GM18520 (cell line): ENCODE data around the gene SLC35A5.

Experiments
- ATAC-seq: cut with Tn5 transposase; IDR thresholded peaks from one replicate; pipeline ENCODE4 v1.9.1; 2021; ENCODE audit not compliant: unreplicated experiment

Gene SLC35A5

DNA sequence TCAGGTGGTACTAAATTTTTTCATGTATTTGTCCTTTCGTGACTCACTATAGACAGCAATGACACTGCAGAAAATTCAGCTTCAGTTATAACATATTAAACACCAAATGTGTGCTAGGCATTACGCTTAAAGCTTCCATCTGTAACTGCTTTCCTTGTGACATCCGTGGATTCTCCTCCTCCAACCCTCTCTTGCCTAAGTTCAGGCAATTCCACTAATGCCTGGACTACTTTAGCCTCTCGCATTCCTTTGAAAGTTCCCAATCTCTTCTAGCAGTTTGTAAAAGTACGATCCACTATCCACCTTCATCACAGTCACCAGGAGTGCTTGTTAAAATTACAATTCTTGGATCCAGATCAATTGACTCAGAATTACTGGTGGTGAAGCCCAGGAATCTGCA, 61.4 kb downstream of the SLC35A5 start:
- ATAC-seq = no peak

- no peak for ATAC-seq
These were observed 61.9 kb downstream of the SLC35A5 start for GRCh38 chr3:112623717-112624116.

GRCh38 chr3:112627419-112627818, 65.6 kb downstream of the SLC35A5 start:
- no peak for ATAC-seq

DNA sequence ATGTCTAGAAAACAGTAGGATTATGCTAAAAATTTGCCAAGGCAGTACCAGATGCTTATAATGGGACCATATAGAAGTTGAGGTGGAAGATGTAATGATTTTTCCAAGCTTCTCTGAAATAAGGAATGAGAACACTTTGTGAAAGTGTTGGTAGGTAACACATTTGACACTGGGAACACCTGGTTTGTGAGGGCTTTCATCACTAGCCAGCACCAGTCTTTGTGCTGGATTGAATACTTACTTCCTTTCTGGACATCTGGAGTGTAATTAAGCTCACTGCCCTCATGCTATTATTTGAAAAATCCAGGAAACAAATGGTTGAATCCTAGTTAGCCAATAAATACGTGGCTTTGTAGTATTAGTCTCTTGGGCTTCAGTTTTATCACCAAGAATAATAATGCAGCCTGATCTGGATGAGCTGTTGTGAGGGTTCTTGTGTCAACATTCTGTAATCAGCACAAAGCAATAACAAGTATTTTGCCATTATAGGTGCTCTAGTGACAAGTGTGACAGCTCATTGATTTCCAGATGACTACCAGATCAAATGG, 66.1 kb downstream of the SLC35A5 start:
- ATAC-seq = no peak

GRCh38 chr3:112629425-112629824, 67.6 kb downstream of the SLC35A5 start:
- ATAC-seq = no peak

DNA sequence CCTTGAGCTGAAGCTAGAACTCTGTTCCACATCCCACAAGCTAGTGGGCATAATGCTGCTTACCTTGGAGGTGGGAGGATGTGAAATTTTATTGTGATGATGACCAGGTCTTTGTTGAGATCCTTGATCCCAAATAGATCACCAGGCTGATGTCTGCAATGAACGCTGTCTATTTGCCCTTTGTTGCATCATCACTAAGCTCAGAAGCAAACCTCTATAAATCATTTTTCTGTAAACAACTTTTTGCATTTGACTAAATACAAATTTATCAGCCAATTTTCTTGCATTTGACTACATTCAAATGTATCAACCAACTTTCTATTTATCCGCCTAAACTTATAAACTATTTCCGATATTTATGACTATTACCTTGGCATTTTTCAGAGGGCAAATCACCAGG, 69.4 kb downstream of the SLC35A5 start:
- ATAC-seq = no peak

DNA sequence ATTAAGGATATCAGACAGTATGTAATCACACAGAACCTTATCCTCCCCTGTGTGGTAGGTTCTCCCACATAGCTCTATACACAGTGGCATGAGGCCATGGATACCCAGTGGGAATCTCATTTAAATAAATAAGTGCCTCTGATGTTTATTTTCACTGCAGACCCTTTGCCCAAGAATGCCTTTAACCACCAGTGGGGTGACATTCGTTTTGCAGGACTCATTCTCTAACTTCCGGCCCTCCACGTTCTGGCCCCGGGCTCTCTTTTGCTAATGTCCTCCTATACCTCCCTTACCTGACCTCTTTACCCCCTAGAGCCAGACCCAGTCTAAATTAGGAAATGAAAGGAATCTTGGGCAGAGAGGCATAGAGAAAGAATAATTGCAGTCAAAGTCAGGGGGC, 70.8 kb downstream of the SLC35A5 start:
- ATAC-seq = no peak

DNA sequence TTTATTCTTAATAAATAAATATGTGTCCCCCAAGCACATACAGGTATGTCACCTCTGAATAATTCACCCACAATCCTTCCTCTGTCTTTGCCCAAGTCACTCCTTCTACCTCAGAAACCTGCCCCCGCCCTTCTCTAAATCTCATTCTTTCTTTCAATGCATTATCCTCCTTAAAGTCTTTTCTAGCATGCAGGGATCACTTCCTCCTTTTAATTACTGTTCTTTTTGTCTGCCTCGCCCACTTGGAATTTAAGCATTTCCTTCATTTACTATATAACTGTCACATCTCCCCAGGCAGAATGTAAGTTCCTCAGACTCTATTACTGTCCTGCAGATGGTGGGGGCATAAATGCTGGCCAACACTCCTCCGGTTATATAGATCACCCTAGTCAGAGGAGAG, 71.3 kb downstream of the SLC35A5 start:
- ATAC-seq = no peak

GRCh38 chr3:112633757-112634156, 71.9 kb downstream of the SLC35A5 start:
- ATAC-seq = no peak

- ATAC-seq = no peak
These were observed 73.1 kb downstream of the SLC35A5 start for GRCh38 chr3:112634786-112635541.
